ENCODE results near the gene CCT5.
"Not testable (repeated sequence)": the region's sequence is repeated elsewhere in the genome, so short reads cannot be mapped to it uniquely, and the experiment has no call there.

CCT5 gene

GRCh38 chr5:10304932-10305331, 54.9 kb downstream of the CCT5 start:
- DNase-seq: no peak

GRCh38 chr5:10306114-10306513, 56.0 kb downstream of the CCT5 start:
- DNase-seq: no peak

- DNase-seq: no peak
Measured at GRCh38 chr5:10306806-10307205, 56.7 kb downstream of the CCT5 start.

- DNase-seq: peak in 1 of 2 donors; percentile 5
Measured at GRCh38 chr5:10307206-10308148, 57.4 kb downstream of the CCT5 start, which contains the start of gene CMBL. Gene CMBL, minus strand, starts transcription at chr5:10307902. Its CDS starts 17,140 bp downstream, at chr5:10290762.

DNA sequence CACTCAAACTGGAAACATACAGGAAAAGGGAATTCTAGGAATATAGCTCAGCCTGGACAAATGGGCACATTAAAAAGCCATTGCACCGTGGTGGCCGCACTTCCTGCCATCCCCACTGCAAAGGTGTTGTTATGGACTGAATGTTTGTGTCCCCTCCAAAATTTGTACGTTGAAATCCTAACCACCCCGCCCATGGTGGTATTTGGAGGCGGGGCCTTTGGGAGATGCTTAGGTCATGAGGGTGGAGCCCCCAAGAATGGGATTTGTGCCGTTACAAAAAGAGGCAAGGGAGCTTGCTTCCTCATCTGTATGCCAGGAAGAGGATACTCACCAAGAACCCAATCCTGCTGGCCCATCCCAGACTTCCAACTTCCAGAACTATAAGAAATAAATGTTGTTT, 58.8 kb downstream of the CCT5 start:
- no peak for DNase-seq

DNA sequence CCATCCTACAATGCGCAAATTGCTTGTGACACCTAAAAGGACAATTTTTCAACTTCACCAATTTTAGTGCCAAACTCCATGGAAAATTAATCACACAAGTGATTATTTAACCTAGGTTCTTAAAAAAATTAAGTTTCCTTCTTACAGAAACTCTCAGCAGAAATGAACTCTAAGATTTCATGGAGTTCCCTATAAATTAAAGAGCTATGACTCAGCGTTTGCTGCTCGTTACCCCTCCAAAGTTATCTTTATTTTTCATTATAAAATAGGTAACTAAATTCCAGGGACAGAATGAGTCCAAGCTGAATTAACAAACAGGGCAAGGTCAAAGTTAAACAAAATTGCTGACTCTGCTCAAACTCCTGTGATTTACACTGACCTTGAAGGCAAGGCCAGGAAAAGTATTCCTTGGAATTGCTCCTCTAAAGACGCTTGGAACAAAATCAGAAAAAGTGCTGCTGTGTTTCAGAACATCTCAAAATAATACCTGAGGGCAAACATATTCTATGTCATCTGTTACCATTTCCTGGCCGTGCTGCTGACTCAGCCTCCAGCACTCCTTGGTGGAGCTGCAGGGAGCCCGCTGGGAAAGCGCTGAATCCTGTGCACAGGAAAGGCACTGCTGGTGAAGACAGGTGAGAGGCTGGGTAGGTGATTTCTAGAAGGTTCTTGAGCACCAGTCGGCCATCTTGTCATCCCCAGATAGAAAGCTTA, 60.1 kb downstream of the CCT5 start:
- DNase-seq: no peak

DNA sequence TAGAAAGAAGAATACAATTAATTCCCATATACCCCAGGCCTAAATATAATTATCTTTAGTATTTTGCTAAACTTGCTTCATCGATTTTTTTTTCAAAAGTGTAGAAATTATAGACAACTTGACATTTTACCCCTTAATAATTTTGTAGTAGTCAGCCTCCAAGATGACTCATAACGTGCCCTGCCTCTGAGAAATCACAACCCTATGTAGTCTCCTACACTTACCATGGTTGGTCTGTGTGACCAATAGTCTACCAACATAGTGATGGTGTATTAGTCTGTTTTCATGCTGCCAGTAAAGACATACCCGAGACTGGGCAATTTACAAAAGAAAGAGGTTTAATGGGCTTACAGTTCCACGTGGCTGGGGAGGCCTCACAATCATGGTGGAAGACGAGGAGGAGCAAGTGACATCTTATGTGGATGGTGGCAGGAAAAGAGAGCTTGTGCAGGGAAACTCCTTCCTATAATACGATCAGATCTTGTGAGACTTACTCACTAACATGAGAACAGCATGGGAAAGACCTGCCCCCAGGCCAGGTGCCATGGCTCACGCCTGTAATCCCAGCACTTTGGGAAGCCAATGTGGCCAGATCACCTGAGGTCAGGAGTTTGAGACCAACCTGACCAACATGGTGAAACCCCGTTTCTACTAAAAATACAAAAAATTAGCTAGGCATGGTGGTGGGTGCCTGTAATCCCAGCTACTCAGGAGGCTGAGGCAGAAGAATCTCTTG, 60.9 kb downstream of the CCT5 start:
- not testable (repeated sequence) for DNase-seq

GRCh38 chr5:10311595-10312425, 61.7 kb downstream of the CCT5 start:
- DNase-seq: no peak

DNA sequence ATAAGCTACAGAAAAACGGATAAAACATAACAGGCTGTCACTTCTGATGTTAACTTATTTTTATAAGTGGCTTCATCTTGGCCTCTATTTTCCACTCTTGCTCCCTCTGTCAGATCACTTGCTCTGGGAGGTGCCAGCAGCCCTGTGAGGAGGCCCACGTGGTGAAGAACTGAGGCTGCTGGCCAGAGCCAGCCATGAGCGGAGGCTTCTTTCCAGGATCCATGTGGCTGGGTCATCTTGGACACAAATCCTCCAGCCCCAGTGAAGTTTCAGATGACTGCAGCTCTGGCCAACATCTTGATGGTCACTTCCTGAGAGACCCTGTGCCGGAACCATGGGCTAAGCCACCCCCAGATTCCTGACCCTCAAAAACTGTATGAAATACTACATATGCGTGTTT, 65.1 kb downstream of the CCT5 start:
- DNase-seq: no peak
